NCI-H2029 treated with DMSO at 0.1 percent for 48 hours (cell line): ENCODE results near the gene IFNA1.
A peak's percentile ranks its signal among the peaks of the same experiment; 100 is the strongest.
"Not testable (repeated sequence)": the region's sequence is repeated elsewhere in the genome, so short reads cannot be mapped to it uniquely, and the experiment has no call there.

Source experiments
- DNase-seq: peaks from one replicate; lab custom pipeline; 2025; lab: John Stamatoyannopoulos, UW

The IFNA1 gene

GRCh38 chr9:21440139-21440538 lies at the start of gene IFNA1:
TSS of gene IFNA1 (plus strand) at chr9:21440439. CDS start at chr9:21440508, 69 bp downstream.
- no peak for DNase-seq

- DNase-seq, result no peak
These were observed 48.0 kb upstream of the IFNA1 start for GRCh38 chr9:21392270-21392669.

GRCh38 chr9:21395778-21396717 lies 44.2 kb upstream of the IFNA1 start:
- no peak for DNase-seq

- no peak for DNase-seq
These were observed 41.2 kb upstream of the IFNA1 start for GRCh38 chr9:21398955-21399489.

- no peak for DNase-seq
These were observed 40.3 kb upstream of the IFNA1 start for GRCh38 chr9:21399956-21400355.

GRCh38 chr9:21402386-21403251 lies 37.6 kb upstream of the IFNA1 start:
- no peak for DNase-seq

GRCh38 chr9:21404146-21404545 lies 36.1 kb upstream of the IFNA1 start:
- no peak for DNase-seq

- DNase-seq, result no peak
These were observed 31.4 kb upstream of the IFNA1 start, which contains the start of gene IFNA8 for GRCh38 chr9:21408817-21409216. TSS of gene IFNA8 (plus strand) at chr9:21409117. CDS start at chr9:21409177, 60 bp downstream.

- no peak for DNase-seq
These were observed 28.1 kb upstream of the IFNA1 start for GRCh38 chr9:21412107-21412506.

- DNase-seq, result no peak
These were observed 27.1 kb upstream of the IFNA1 start for GRCh38 chr9:21413151-21413550.

- no peak for DNase-seq
These were observed 26.6 kb upstream of the IFNA1 start for GRCh38 chr9:21413624-21414023.

- DNase-seq, result no peak
These were observed 25.9 kb upstream of the IFNA1 start for GRCh38 chr9:21414220-21414940.

- DNase-seq, result no peak
These were observed 24.6 kb upstream of the IFNA1 start for GRCh38 chr9:21415493-21416267.

GRCh38 chr9:21428235-21428634 lies 12.0 kb upstream of the IFNA1 start:
- no peak for DNase-seq

- DNase-seq, result no peak
These were observed 11.0 kb upstream of the IFNA1 start for GRCh38 chr9:21429191-21429590.

- DNase-seq, result no peak
These were observed 7.4 kb upstream of the IFNA1 start for GRCh38 chr9:21432672-21433425.

GRCh38 chr9:21434202-21435014 lies 5.8 kb upstream of the IFNA1 start:
- peak; percentile 39 for DNase-seq

GRCh38 chr9:21435015-21435383 lies 5.2 kb upstream of the IFNA1 start:
- not testable (repeated sequence) for DNase-seq

GRCh38 chr9:21443849-21444625 lies 3.8 kb downstream of the IFNA1 start:
- DNase-seq, result no peak
